Stimulated activated CD4-positive, alpha-beta T cell treated with anti-CD3 and anti-CD28 coated beads, Interleukin-12 subunit alpha, Interleukin-12 subunit beta, amount 100 ng/mL, for 4 hours (primary cell): ENCODE data around the gene RPS6KC1.
"Not testable (repeated sequence)": the region's sequence is repeated elsewhere in the genome, so short reads cannot be mapped to it uniquely, and the experiment has no call there.

Experiments used
- DNase-seq: peaks from one replicate; pipeline ENCODE4 v3.0.0-alpha.2; 2020

The RPS6KC1 gene

GRCh38 chr1:213051127-213051880 is at the start of gene RPS6KC1:
TSS of gene RPS6KC1 (plus strand) at chr1:213051241. CDS start at chr1:213051405, 164 bp downstream.
- peak; percentile 81 for DNase-seq

- no peak for DNase-seq
Measured at GRCh38 chr1:213003256-213003655, 47.8 kb upstream of the RPS6KC1 start.

GRCh38 chr1:213008564-213008963 is 42.5 kb upstream of the RPS6KC1 start:
- no peak for DNase-seq

GRCh38 chr1:213014642-213015041 is 36.4 kb upstream of the RPS6KC1 start:
- no peak for DNase-seq

GRCh38 chr1:213015099-213016050 is 35.7 kb upstream of the RPS6KC1 start, which contains the start of gene ANGEL2:
TSS of gene ANGEL2 (minus strand) at chr1:213015867. CDS start at chr1:213015671, 196 bp downstream.
- peak; percentile 92 for DNase-seq

GRCh38 chr1:213017447-213018273 is 33.4 kb upstream of the RPS6KC1 start:
- no peak for DNase-seq

GRCh38 chr1:213019450-213019849 is 31.6 kb upstream of the RPS6KC1 start:
- no peak for DNase-seq

GRCh38 chr1:213020016-213020415 is 31.0 kb upstream of the RPS6KC1 start:
- no peak for DNase-seq

- not testable (repeated sequence) for DNase-seq
Measured at GRCh38 chr1:213027024-213027423, 24.0 kb upstream of the RPS6KC1 start.

- DNase-seq = no peak
Measured at GRCh38 chr1:213032651-213033050, 18.4 kb upstream of the RPS6KC1 start.

- no peak for DNase-seq
Measured at GRCh38 chr1:213034713-213035112, 16.3 kb upstream of the RPS6KC1 start.

GRCh38 chr1:213035573-213035972 is 15.5 kb upstream of the RPS6KC1 start:
- no peak for DNase-seq

- DNase-seq = no peak
Measured at GRCh38 chr1:213041443-213041842, 9.6 kb upstream of the RPS6KC1 start.

GRCh38 chr1:213045321-213046226 is 5.5 kb upstream of the RPS6KC1 start:
- not testable (repeated sequence) for DNase-seq

GRCh38 chr1:213049232-213049631 is 1.8 kb upstream of the RPS6KC1 start:
- DNase-seq = no peak

- no peak for DNase-seq
Measured at GRCh38 chr1:213050745-213051126, 305 bp upstream of the RPS6KC1 start.

GRCh38 chr1:213051881-213052202 is 801 bp downstream of the RPS6KC1 start:
- no peak for DNase-seq

GRCh38 chr1:213053455-213053854 is 2.4 kb downstream of the RPS6KC1 start:
- no peak for DNase-seq

GRCh38 chr1:213054142-213054541 is 3.1 kb downstream of the RPS6KC1 start:
- DNase-seq = no peak

- no peak for DNase-seq
Measured at GRCh38 chr1:213054733-213055591, 3.9 kb downstream of the RPS6KC1 start.

GRCh38 chr1:213055767-213056166 is 4.7 kb downstream of the RPS6KC1 start:
- DNase-seq = no peak
